NB4 (cell line): ENCODE measurements around the gene ANKRD30A.

Source experiments
- CTCF ChIP-seq: IDR thresholded peaks from one replicate; pipeline ENCODE4 v1.5.1; 2012; ENCODE audit warnings: low read depth, low read length
- MAX ChIP-seq: IDR thresholded peaks from 2 replicates; pipeline ENCODE4 v1.6.1; 2011; ENCODE audit warnings: low read depth, low read length
- POLR2A ChIP-seq: IDR thresholded peaks from 2 replicates; pipeline ENCODE4 v1.6.1; 2011; ENCODE audit warnings: mild to moderate bottlenecking; ENCODE audit not compliant: insufficient read length; ENCODE audit errors: extremely low read depth

- TF ChIP-seq CTCF, result no peak
- TF ChIP-seq POLR2A, result no peak
- no peak for TF ChIP-seq MAX
Measured at GRCh38 chr10:37314862-37315261, 189.5 kb downstream of the ANKRD30A start.
